ENCODE measurements around the gene CYTL1. TPM values are rescaled to one million over a fixed set of nuclear protein-coding genes. Genes with fewer than 3 reads are reported as not detected.

CYTL1 gene
- total RNA-seq, 1 experiment from 2014 or later = not detected

- DNase-seq = no peak
- H3K9me2 ChIP-seq (replicated peaks; ENCODE audit: low read length) = no peaks in the 10 kb centered on the region
- no peaks in the 10 kb centered on the region for H3K9me3 ChIP-seq (ENCODE audit: low read length)
- H3K79me2 ChIP-seq (ENCODE audit: low read length) = no peaks in the 10 kb centered on the region
- no peaks in the 10 kb centered on the region for H3F3A ChIP-seq (ENCODE audit: low read length, unreplicated experiment)
- H3K36me3 ChIP-seq (ENCODE audit: low read depth, low read length) = no peaks in the 10 kb centered on the region
- no peak overlapping the region for H3K9ac ChIP-seq (ENCODE audit: low read length)
- peak overlapping the region; percentile 64; the same call in 1 of the 2 replicates for H3K4me2 ChIP-seq (ENCODE audit: low read length)
- peak overlapping the region; percentile 17; the same call in 1 of the 2 replicates for H3K4me3 ChIP-seq (ENCODE audit: low read length)
- TF ChIP-seq EZH2 (IDR thresholded peaks at IDR 0.05; ENCODE audit: low read length, unreplicated experiment) (no peak), CTCF (conservative IDR thresholded peaks at IDR 0.05; ENCODE audit: low read depth, low read length) (no peak), EZH2phosphoT487 (IDR thresholded peaks at IDR 0.05; ENCODE audit: borderline replicate concordance, low read length) (no peak)
- peaks cover 19% of the 10 kb centered on the region for H3K4me1 ChIP-seq (ENCODE audit: insufficient read depth, low read length)
- H3K27me3 ChIP-seq (ENCODE audit: low read length) = no peaks in the 10 kb centered on the region
- BruUV-seq (replicated peaks) = no TSS peak
- POLR2A ChIA-PET (ENCODE audit: unreplicated experiment) = no interaction called here
- no peak for ATAC-seq
- peak overlapping the region; percentile 74 for H2AFZ ChIP-seq (ENCODE audit: low read length)
- H4K20me1 ChIP-seq (ENCODE audit: low read length) = no peaks in the 10 kb centered on the region
- CTCF ChIA-PET = interaction anchor here (0.7 kb wide), 1 partner anchor 465 kb away, joined by 3 read pairs; no protein-coding TSS in a partner anchor
- intact Hi-C loops (cut with micrococcal nuclease) = loop anchor here (2.0 to 5.0 kb wide), 2 partner anchors 58 to 148 kb away; partner anchors contain the start of gene STK32B
- no peak overlapping the region for H3K27ac ChIP-seq (ENCODE audit: low read length)
These were observed 24.8 kb downstream of the CYTL1 start for GRCh38 chr4:4994312-4995097.

- Histone ChIP-seq H3K9me3 (ENCODE audit: low read length) (no peaks in the 10 kb centered on the region), H4K20me1 (ENCODE audit: low read length) (no peaks in the 10 kb centered on the region), H3K4me2 (ENCODE audit: low read length) (no peak overlapping the region), H3K9ac (ENCODE audit: low read length) (no peak overlapping the region), H3K36me3 (ENCODE audit: low read depth, low read length) (no peaks in the 10 kb centered on the region), H2AFZ (ENCODE audit: low read length) (no peak overlapping the region), H3K79me2 (ENCODE audit: low read length) (no peaks in the 10 kb centered on the region), H3K4me1 (ENCODE audit: insufficient read depth, low read length) (peaks cover 19% of the 10 kb centered on the region), H3F3A (ENCODE audit: low read length, unreplicated experiment) (no peaks in the 10 kb centered on the region), H3K4me3 (ENCODE audit: low read length) (no peak overlapping the region), H3K27ac (ENCODE audit: low read length) (no peak overlapping the region), H3K9me2 (replicated peaks; ENCODE audit: low read length) (no peaks in the 10 kb centered on the region), H3K27me3 (ENCODE audit: low read length) (no peaks in the 10 kb centered on the region)
- ATAC-seq (no peak), DNase-seq (no peak)
- TF ChIP-seq EZH2 (IDR thresholded peaks at IDR 0.05; ENCODE audit: low read length, unreplicated experiment) = no peak
- TF ChIP-seq EZH2phosphoT487 (IDR thresholded peaks at IDR 0.05; ENCODE audit: borderline replicate concordance, low read length) = no peak
- TF ChIP-seq CTCF (conservative IDR thresholded peaks at IDR 0.05; ENCODE audit: low read depth, low read length) = no peak
- CTCF ChIA-PET = no interaction called here
- intact Hi-C loops (cut with micrococcal nuclease) = no loop called here
- no TSS peak for BruUV-seq (replicated peaks)
- POLR2A ChIA-PET (ENCODE audit: unreplicated experiment) = no interaction called here
These were observed 26.4 kb downstream of the CYTL1 start for GRCh38 chr4:4992833-4993232.

Measured in PC-3 (cell line).